ENCODE results near the gene NOC4L. TPM values are rescaled to one million over a fixed set of nuclear protein-coding genes. Genes with fewer than 3 reads are reported as not detected.

The NOC4L gene
- total RNA-seq, 2 donors from 2014 or later, result 12.5 to 29.7 TPM

DNA sequence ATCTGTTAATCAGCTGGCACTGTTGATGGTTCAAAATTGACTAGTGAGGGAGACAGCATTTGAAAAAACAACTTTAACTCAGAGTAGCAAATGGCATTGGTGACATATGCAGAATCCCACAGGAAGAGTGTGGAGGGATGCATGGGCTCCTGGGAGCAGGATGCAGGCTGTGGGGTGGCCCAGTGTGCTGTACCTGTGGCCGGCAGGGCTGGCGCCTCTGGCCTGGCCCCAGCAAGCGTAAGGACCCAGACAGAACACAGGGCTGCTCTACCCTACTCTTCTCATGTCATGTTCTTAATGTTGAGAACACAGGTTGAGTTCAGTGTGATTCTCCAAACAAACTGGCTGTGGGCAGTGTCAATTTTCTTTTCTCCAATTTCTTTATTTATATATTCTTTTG is 33.6 kb upstream of the NOC4L start:
- TF ChIP-seq, protein P1, sequence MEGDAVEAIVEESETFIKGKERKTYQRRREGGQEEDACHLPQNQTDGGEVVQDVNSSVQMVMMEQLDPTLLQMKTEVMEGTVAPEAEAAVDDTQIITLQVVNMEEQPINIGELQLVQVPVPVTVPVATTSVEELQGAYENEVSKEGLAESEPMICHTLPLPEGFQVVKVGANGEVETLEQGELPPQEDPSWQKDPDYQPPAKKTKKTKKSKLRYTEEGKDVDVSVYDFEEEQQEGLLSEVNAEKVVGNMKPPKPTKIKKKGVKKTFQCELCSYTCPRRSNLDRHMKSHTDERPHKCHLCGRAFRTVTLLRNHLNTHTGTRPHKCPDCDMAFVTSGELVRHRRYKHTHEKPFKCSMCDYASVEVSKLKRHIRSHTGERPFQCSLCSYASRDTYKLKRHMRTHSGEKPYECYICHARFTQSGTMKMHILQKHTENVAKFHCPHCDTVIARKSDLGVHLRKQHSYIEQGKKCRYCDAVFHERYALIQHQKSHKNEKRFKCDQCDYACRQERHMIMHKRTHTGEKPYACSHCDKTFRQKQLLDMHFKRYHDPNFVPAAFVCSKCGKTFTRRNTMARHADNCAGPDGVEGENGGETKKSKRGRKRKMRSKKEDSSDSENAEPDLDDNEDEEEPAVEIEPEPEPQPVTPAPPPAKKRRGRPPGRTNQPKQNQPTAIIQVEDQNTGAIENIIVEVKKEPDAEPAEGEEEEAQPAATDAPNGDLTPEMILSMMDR (IDR thresholded peaks at IDR 0.05), result no peak
- no peak for DNase-seq
- Histone ChIP-seq H3K9ac (ENCODE audit: low read depth in 2 of 2, low read length in 2 of 2) (no peak overlapping the region), H3K9me3 (no peaks in the 10 kb centered on the region), H3K27ac (no peak overlapping the region), H3K4me1 (no peaks in the 10 kb centered on the region), H3K4me3 (no peak overlapping the region), H3K36me3 (no peaks in the 10 kb centered on the region), H3K27me3 (no peaks in the 10 kb centered on the region)
- intact Hi-C loops (cut with DNase I), result no loop called here

DNA sequence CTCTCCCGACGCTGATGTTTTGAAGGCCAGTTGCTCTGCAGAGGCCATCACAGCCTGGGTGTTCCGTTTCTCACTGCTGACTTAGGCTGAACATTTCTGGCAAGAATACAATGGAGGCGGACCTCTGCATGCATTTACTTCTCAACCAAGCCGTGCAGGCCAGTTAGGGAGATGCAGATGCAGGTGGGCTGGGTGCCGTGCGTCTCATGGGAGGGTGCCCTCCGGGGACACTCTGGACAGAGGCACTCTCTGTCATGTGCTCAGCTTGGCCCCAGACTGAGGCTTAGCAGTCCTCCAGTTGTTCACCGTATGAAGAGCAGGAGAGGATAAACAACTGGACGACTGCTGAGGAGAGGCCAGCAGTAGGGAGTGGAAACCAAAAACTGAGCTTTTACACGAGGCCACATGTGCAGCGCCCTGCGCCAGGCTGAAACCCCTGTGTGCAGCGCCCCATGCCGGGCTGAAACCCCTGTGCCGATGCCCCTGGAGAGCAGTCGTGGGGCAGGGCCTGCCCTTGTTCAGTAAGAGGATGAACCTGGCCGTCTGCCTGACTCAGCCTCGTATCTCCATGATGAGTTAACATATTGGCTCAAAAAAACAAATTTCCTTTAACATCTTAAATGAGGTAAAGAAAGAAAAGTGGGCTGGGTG is 32.5 kb upstream of the NOC4L start:
- Histone ChIP-seq H3K4me1 (no peaks in the 10 kb centered on the region), H3K9me3 (no peaks in the 10 kb centered on the region), H3K9ac (ENCODE audit: low read depth in 2 of 2, low read length in 2 of 2) (no peak overlapping the region), H3K27ac (no peak overlapping the region), H3K27me3 (no peaks in the 10 kb centered on the region), H3K36me3 (no peaks in the 10 kb centered on the region), H3K4me3 (no peak overlapping the region)
- TF ChIP-seq, protein P1 (IDR thresholded peaks at IDR 0.05), result no peak
- no peak for DNase-seq
- intact Hi-C loops (cut with DNase I), result no loop called here

DNA sequence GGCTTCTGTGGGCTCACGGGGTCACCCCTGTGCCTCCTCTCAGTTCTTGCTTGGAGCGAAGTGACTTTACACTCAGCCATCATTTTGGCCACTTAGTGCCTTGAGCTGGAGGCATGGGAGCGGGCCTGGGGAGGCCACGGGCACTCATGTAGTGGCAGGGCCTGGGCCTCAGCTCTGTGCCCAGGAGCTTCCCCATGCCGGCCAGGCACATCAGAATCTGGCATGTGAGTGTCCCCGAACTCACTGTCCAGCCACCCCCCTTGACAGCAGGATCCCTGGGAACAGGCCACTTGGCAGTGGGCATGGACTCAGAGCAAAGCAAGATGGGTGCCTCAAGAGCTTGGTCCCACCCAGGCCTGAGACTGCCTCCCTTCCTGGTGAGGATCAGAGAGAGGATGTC is 29.6 kb upstream of the NOC4L start:
- Histone ChIP-seq H3K4me1 (no peaks in the 10 kb centered on the region), H3K9me3 (no peaks in the 10 kb centered on the region), H3K27me3 (no peaks in the 10 kb centered on the region), H3K4me3 (no peak overlapping the region), H3K27ac (no peak overlapping the region), H3K9ac (ENCODE audit: low read depth in 2 of 2, low read length in 2 of 2) (no peak overlapping the region), H3K36me3 (no peaks in the 10 kb centered on the region)
- TF ChIP-seq, protein P1 (IDR thresholded peaks at IDR 0.05), result no peak
- intact Hi-C loops (cut with DNase I), result no loop called here
- no peak for DNase-seq

DNA sequence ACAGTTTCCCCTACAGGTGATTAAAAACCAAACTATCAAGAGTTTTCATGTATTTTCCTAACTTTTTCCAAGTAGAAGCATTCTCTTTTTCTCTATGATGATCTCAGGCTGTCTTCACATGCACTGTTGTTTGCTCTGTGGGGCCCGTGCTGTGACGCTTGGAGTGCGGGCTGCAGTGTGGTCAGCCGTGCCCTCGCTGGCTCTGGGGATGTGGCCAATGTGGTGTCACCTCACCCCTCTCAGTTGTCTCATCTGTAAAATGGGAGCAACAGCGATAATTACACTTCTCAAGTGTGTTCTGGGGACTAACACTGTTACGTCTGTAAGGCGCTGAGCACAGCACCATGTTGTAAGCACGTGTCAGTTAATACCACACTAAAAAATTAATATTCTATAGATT is 28.8 kb upstream of the NOC4L start:
- Histone ChIP-seq H3K4me1 (no peaks in the 10 kb centered on the region), H3K36me3 (no peaks in the 10 kb centered on the region), H3K4me3 (no peak overlapping the region), H3K27ac (no peak overlapping the region), H3K9ac (ENCODE audit: low read depth in 2 of 2, low read length in 2 of 2) (no peak overlapping the region), H3K9me3 (no peaks in the 10 kb centered on the region), H3K27me3 (no peaks in the 10 kb centered on the region)
- no peak for DNase-seq
- intact Hi-C loops (cut with DNase I), result no loop called here
- TF ChIP-seq, protein P1 (IDR thresholded peaks at IDR 0.05), result no peak

DNA sequence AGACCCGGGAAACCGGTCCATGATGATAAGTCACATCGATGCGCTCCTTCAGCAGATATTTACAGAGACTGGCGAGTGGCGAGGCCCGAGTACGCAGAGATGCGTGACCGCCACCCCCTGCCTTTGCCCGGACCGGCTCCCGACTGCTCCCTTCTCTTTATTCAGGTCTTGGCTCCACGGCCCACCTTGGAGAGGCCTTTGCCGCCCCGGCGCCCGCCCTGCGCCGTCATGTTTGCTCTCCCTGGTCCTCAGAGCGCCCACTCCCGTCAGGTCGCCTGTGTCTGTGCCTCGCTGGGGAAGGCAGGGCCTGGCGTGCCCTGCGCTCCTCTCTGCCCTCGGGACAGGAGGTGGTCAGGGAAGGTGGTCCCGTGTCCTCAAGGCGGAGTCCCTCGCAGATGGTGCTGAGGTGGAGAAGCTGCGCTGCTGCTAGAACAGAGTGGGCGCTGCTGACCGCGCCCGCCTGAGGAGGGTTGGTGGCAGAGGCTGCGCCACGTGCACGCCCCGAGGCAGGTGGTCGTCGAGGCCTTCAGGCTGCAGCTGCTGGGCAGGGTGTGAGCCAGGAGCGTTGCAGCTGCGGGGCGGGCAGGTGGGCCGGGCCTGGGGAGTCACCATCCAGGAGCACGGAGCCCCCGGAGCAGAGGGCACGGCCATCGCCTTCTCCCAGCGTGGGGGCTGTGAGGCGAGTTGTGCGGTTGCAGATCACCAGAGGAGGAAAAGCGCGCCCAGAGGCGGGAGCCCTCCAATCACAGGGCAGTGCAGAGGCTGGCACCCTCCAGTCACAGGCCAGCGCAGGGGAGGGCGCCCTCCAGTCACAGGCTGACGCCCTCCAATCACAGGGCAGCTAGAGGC is 27.3 kb upstream of the NOC4L start:
- H3K36me3 ChIP-seq, result no peaks in the 10 kb centered on the region
- no peak overlapping the region for H3K27ac ChIP-seq
- DNase-seq, result no peak
- H3K9ac ChIP-seq (ENCODE audit: low read depth in 2 of 2, low read length in 2 of 2), result no peak overlapping the region
- TF ChIP-seq, protein P1 (IDR thresholded peaks at IDR 0.05), result no peak
- no peaks in the 10 kb centered on the region for H3K27me3 ChIP-seq
- no peaks in the 10 kb centered on the region for H3K4me1 ChIP-seq
- no peaks in the 10 kb centered on the region for H3K9me3 ChIP-seq
- intact Hi-C loops (cut with DNase I), result no loop called here
- no peak overlapping the region for H3K4me3 ChIP-seq
